ENCODE data around the gene MAML3. TPM values are rescaled to one million over a fixed set of nuclear protein-coding genes. Genes with fewer than 3 reads are reported as not detected.

MAML3 gene
- total and polyA plus RNA-seq, 5 donors from 2014 or later: 0.11 to 1.1 (median 0.16) TPM; not detected in 1

- Mint-ChIP-seq H3K4me3 (peak overlapping the region; percentile 94 to 98 (median 96)), H3K4me1 (peaks cover 10 to 43% (median 24%) of the 10 kb centered on the region in 4 donors), H3K9me3 (no peaks in the 10 kb centered on the region), H3K36me3 (no peaks in the 10 kb centered on the region), H3K27ac (peak overlapping the region; percentile 88 to 96 (median 93)), H3K27me3 (peaks cover 71% of the 10 kb centered on the region)
- H3K9me3 ChIP-seq (ENCODE audit: control insufficient read depth in 2 of 2, low read length in 2 of 2): peaks cover 0 to 2% of the 10 kb centered on the region in 2 experiments
- DNase-seq (peak; percentile 31 to 71 (median 60)), ATAC-seq (ENCODE audit: low read depth in 2 of 2) (peak in 1 of 2 donors; percentile 19)
- peaks cover 50% of the 10 kb centered on the region for H3K4me1 ChIP-seq (ENCODE audit: control insufficient read depth, insufficient read depth, low read length, poor library complexity, severe bottlenecking)
- H3K4me3 ChIP-seq (ENCODE audit: low read depth, low read length): peak overlapping the region; percentile 70
- peaks cover 14% of the 10 kb centered on the region for H3K27me3 ChIP-seq (ENCODE audit: control insufficient read depth, insufficient read depth, low read length)
- H3K36me3 ChIP-seq (ENCODE audit: control insufficient read depth, insufficient read depth, low read length): no peaks in the 10 kb centered on the region
- peak overlapping the region; percentile 78 for H3K27ac ChIP-seq (ENCODE audit: insufficient read depth, low read length, poor library complexity, severe bottlenecking)
Measured at GRCh38 chr4:140149846-140150635, 3.9 kb downstream of the MAML3 start.

GRCh38 chr4:140144050-140144449 is 9.9 kb downstream of the MAML3 start:
- H3K36me3 ChIP-seq (ENCODE audit: control insufficient read depth, insufficient read depth, low read length): no peaks in the 10 kb centered on the region
- no peaks in the 10 kb centered on the region for H3K9me3 ChIP-seq (ENCODE audit: control insufficient read depth in 2 of 2, low read length in 2 of 2)
- peaks cover 13% of the 10 kb centered on the region for H3K27me3 ChIP-seq (ENCODE audit: control insufficient read depth, insufficient read depth, low read length)
- H3K4me3 ChIP-seq (ENCODE audit: low read depth, low read length): no peak overlapping the region
- ATAC-seq (ENCODE audit: low read depth in 2 of 2) (no peak), DNase-seq (no peak)
- no peak overlapping the region for H3K4me3 Mint-ChIP-seq
- no peaks in the 10 kb centered on the region for H3K36me3 Mint-ChIP-seq
- H3K4me1 Mint-ChIP-seq: peaks cover 2 to 11% (median 6%) of the 10 kb centered on the region in 4 donors
- H3K27ac ChIP-seq (ENCODE audit: insufficient read depth, low read length, poor library complexity, severe bottlenecking): no peak overlapping the region
- H3K27ac Mint-ChIP-seq: no peak overlapping the region
- no peaks in the 10 kb centered on the region for H3K9me3 Mint-ChIP-seq
- H3K4me1 ChIP-seq (ENCODE audit: control insufficient read depth, insufficient read depth, low read length, poor library complexity, severe bottlenecking): no peaks in the 10 kb centered on the region
- H3K27me3 Mint-ChIP-seq: peaks cover 62% of the 10 kb centered on the region

- DNase-seq (no peak), ATAC-seq (ENCODE audit: low read depth in 2 of 2) (no peak)
- no peak overlapping the region for H3K4me3 ChIP-seq (ENCODE audit: low read depth, low read length)
- H3K4me1 ChIP-seq (ENCODE audit: control insufficient read depth, insufficient read depth, low read length, poor library complexity, severe bottlenecking): no peaks in the 10 kb centered on the region
- Mint-ChIP-seq H3K9me3 (no peaks in the 10 kb centered on the region), H3K4me1 (peaks cover 0 to 2% (median 1%) of the 10 kb centered on the region in 4 donors), H3K27me3 (peaks cover 56% of the 10 kb centered on the region), H3K4me3 (no peak overlapping the region), H3K27ac (no peak overlapping the region), H3K36me3 (no peaks in the 10 kb centered on the region)
- H3K27ac ChIP-seq (ENCODE audit: insufficient read depth, low read length, poor library complexity, severe bottlenecking): no peak overlapping the region
- no peaks in the 10 kb centered on the region for H3K36me3 ChIP-seq (ENCODE audit: control insufficient read depth, insufficient read depth, low read length)
- peaks cover 5% of the 10 kb centered on the region for H3K27me3 ChIP-seq (ENCODE audit: control insufficient read depth, insufficient read depth, low read length)
- no peaks in the 10 kb centered on the region for H3K9me3 ChIP-seq (ENCODE audit: control insufficient read depth in 2 of 2, low read length in 2 of 2)
Measured at GRCh38 chr4:140141210-140141835, 12.7 kb downstream of the MAML3 start.

GRCh38 chr4:140140566-140140965 is 13.4 kb downstream of the MAML3 start:
- H3K9me3 Mint-ChIP-seq: no peaks in the 10 kb centered on the region
- peaks cover 60% of the 10 kb centered on the region for H3K27me3 Mint-ChIP-seq
- H3K36me3 ChIP-seq (ENCODE audit: control insufficient read depth, insufficient read depth, low read length): no peaks in the 10 kb centered on the region
- no peaks in the 10 kb centered on the region for H3K9me3 ChIP-seq (ENCODE audit: control insufficient read depth in 2 of 2, low read length in 2 of 2)
- H3K27ac ChIP-seq (ENCODE audit: insufficient read depth, low read length, poor library complexity, severe bottlenecking): no peak overlapping the region
- no peaks in the 10 kb centered on the region for H3K36me3 Mint-ChIP-seq
- no peak for ATAC-seq (ENCODE audit: low read depth in 2 of 2)
- no peak overlapping the region for H3K4me3 Mint-ChIP-seq
- H3K27ac Mint-ChIP-seq: no peak overlapping the region
- no peaks in the 10 kb centered on the region for H3K4me1 ChIP-seq (ENCODE audit: control insufficient read depth, insufficient read depth, low read length, poor library complexity, severe bottlenecking)
- peaks cover 0 to 2% (median 1%) of the 10 kb centered on the region in 4 donors for H3K4me1 Mint-ChIP-seq
- H3K4me3 ChIP-seq (ENCODE audit: low read depth, low read length): no peak overlapping the region
- peaks cover 5% of the 10 kb centered on the region for H3K27me3 ChIP-seq (ENCODE audit: control insufficient read depth, insufficient read depth, low read length)
- no peak for DNase-seq

- no peak overlapping the region for H3K4me3 ChIP-seq (ENCODE audit: low read depth, low read length)
- Mint-ChIP-seq H3K36me3 (no peaks in the 10 kb centered on the region), H3K9me3 (peaks cover 0 to 2% (median 0%) of the 10 kb centered on the region in 7 donors), H3K4me3 (no peak overlapping the region), H3K27me3 (peaks cover 55% of the 10 kb centered on the region), H3K4me1 (no peaks in the 10 kb centered on the region), H3K27ac (no peak overlapping the region)
- H3K27me3 ChIP-seq (ENCODE audit: control insufficient read depth, insufficient read depth, low read length): peaks cover 11% of the 10 kb centered on the region
- DNase-seq (no peak), ATAC-seq (ENCODE audit: low read depth in 2 of 2) (no peak)
- H3K9me3 ChIP-seq (ENCODE audit: control insufficient read depth in 2 of 2, low read length in 2 of 2): no peaks in the 10 kb centered on the region
- H3K36me3 ChIP-seq (ENCODE audit: control insufficient read depth, insufficient read depth, low read length): no peaks in the 10 kb centered on the region
- H3K27ac ChIP-seq (ENCODE audit: insufficient read depth, low read length, poor library complexity, severe bottlenecking): no peak overlapping the region
- H3K4me1 ChIP-seq (ENCODE audit: control insufficient read depth, insufficient read depth, low read length, poor library complexity, severe bottlenecking): no peaks in the 10 kb centered on the region
Measured at GRCh38 chr4:140138428-140138827, 15.6 kb downstream of the MAML3 start.

GRCh38 chr4:140137671-140138070 is 16.3 kb downstream of the MAML3 start:
- Mint-ChIP-seq H3K27ac (peak overlapping the region in 1 of 3 donors; percentile 6), H3K4me3 (no peak overlapping the region), H3K9me3 (peaks cover 0 to 2% (median 0%) of the 10 kb centered on the region in 7 donors), H3K36me3 (no peaks in the 10 kb centered on the region), H3K27me3 (peaks cover 49% of the 10 kb centered on the region), H3K4me1 (no peaks in the 10 kb centered on the region)
- no peak for ATAC-seq (ENCODE audit: low read depth in 2 of 2)
- H3K36me3 ChIP-seq (ENCODE audit: control insufficient read depth, insufficient read depth, low read length): no peaks in the 10 kb centered on the region
- H3K27me3 ChIP-seq (ENCODE audit: control insufficient read depth, insufficient read depth, low read length): peaks cover 11% of the 10 kb centered on the region
- H3K27ac ChIP-seq (ENCODE audit: insufficient read depth, low read length, poor library complexity, severe bottlenecking): no peak overlapping the region
- DNase-seq: no peak
- H3K9me3 ChIP-seq (ENCODE audit: control insufficient read depth in 2 of 2, low read length in 2 of 2): no peaks in the 10 kb centered on the region
- no peaks in the 10 kb centered on the region for H3K4me1 ChIP-seq (ENCODE audit: control insufficient read depth, insufficient read depth, low read length, poor library complexity, severe bottlenecking)
- H3K4me3 ChIP-seq (ENCODE audit: low read depth, low read length): no peak overlapping the region

GRCh38 chr4:140136509-140136908 is 17.5 kb downstream of the MAML3 start:
- Mint-ChIP-seq H3K4me1 (no peaks in the 10 kb centered on the region), H3K27me3 (peaks cover 46% of the 10 kb centered on the region), H3K36me3 (no peaks in the 10 kb centered on the region), H3K27ac (no peak overlapping the region), H3K4me3 (no peak overlapping the region), H3K9me3 (peaks cover 0 to 2% (median 0%) of the 10 kb centered on the region in 7 donors)
- Histone ChIP-seq H3K27me3 (ENCODE audit: control insufficient read depth, insufficient read depth, low read length) (peaks cover 11% of the 10 kb centered on the region), H3K27ac (ENCODE audit: insufficient read depth, low read length, poor library complexity, severe bottlenecking) (no peak overlapping the region), H3K9me3 (ENCODE audit: control insufficient read depth in 2 of 2, low read length in 2 of 2) (no peaks in the 10 kb centered on the region), H3K36me3 (ENCODE audit: control insufficient read depth, insufficient read depth, low read length) (no peaks in the 10 kb centered on the region), H3K4me3 (ENCODE audit: low read depth, low read length) (no peak overlapping the region), H3K4me1 (ENCODE audit: control insufficient read depth, insufficient read depth, low read length, poor library complexity, severe bottlenecking) (no peaks in the 10 kb centered on the region)
- ATAC-seq (ENCODE audit: low read depth in 2 of 2): no peak
- no peak for DNase-seq

All from CD4-positive, CD25-positive, alpha-beta regulatory T cell (primary cell).